Neural progenitor cell (in vitro differentiated cells): ENCODE measurements around the gene CAMK2D. TPM values are rescaled to one million over a fixed set of nuclear protein-coding genes. Genes with fewer than 3 reads are reported as not detected.

Experiments used
- DNase-seq: peaks from one replicate; pipeline ENCODE4 v3.0.0-alpha.2; 2016; ENCODE audit warnings: low spot score
- H2AFZ ChIP-seq: fragments of 200-600 bp; sonication (generic); replicated peaks from 2 replicates; pipeline ENCODE4 v1.6.1; 2016; ENCODE audit warnings: antibody characterized with exemption
- H3F3A ChIP-seq: fragments of 200-600 bp; sonication (generic); 2 replicates; pipeline ENCODE4 v1.6.1; 2016; ENCODE audit warnings: antibody characterized with exemption, low read depth
- H3K27ac ChIP-seq: fragments of 200-600 bp; sonication (generic); 2 replicates; pipeline ENCODE4 v1.5.1; 2016; ENCODE audit warnings: mild to moderate bottlenecking
- H3K27me3 ChIP-seq: fragments of 200-600 bp; sonication (generic); 2 replicates; pipeline ENCODE4 v1.6.1; 2016; ENCODE audit warnings: mild to moderate bottlenecking, moderate library complexity
- H3K36me3 ChIP-seq: fragments of 200-600 bp; sonication (generic); 2 replicates; pipeline ENCODE4 v1.5.1; 2016
- H3K4me1 ChIP-seq: fragments of 200-600 bp; sonication (generic); 2 replicates; pipeline ENCODE4 v1.6.1; 2016; ENCODE audit warnings: mixed run types
- H3K4me2 ChIP-seq: fragments of 200-600 bp; sonication (generic); 2 replicates; pipeline ENCODE4 v1.6.1; 2016
- H3K4me3 ChIP-seq: fragments of 200-600 bp; sonication (generic); 2 replicates; pipeline ENCODE4 v1.5.1; 2016
- H3K79me2 ChIP-seq: fragments of 200-600 bp; sonication (generic); 2 replicates; pipeline ENCODE4 v1.6.1; 2016; ENCODE audit warnings: low read depth
- H3K9ac ChIP-seq: fragments of 200-600 bp; sonication (generic); 2 replicates; pipeline ENCODE4 v1.6.1; 2016
- H3K9me3 ChIP-seq: fragments of 200-600 bp; sonication (generic); 2 replicates; pipeline ENCODE4 v1.5.1; 2016; ENCODE audit warnings: low read depth
- H4K20me1 ChIP-seq: fragments of 200-600 bp; sonication (generic); 2 replicates; pipeline ENCODE4 v1.6.1; 2016; ENCODE audit warnings: low read depth
- H3K27ac Mint-ChIP-seq: 3 replicates; pipeline ENCODE4 v1.8.0; 2021; ENCODE audit warnings: mixed read lengths
- H3K27me3 Mint-ChIP-seq: 2 replicates; pipeline ENCODE4 v1.8.0; 2022; ENCODE audit warnings: low read depth, mild to moderate bottlenecking, inconsistent platforms, moderate library complexity, mixed read lengths; ENCODE audit not compliant: insufficient read depth
- H3K36me3 Mint-ChIP-seq: 3 replicates; pipeline ENCODE4 v1.8.0; 2021; ENCODE audit warnings: mixed read lengths
- H3K4me1 Mint-ChIP-seq: 3 replicates; pipeline ENCODE4 v1.8.0; 2021; ENCODE audit warnings: mixed read lengths
- H3K4me3 Mint-ChIP-seq: 3 replicates; pipeline ENCODE4 v1.8.0; 2021; ENCODE audit warnings: mild to moderate bottlenecking, moderate library complexity, mixed read lengths
- H3K9me3 Mint-ChIP-seq: 3 replicates; pipeline ENCODE4 v1.8.0; 2020; ENCODE audit warnings: mixed read lengths
- EZH2 ChIP-seq: fragments of 200-600 bp; sonication (generic); IDR thresholded peaks from 2 replicates; pipeline ENCODE4 v1.6.1; 2017; ENCODE audit warnings: antibody characterized with exemption, mild to moderate bottlenecking, moderate library complexity
- EZH2phosphoT487 ChIP-seq: fragments of 200-600 bp; sonication (generic); IDR thresholded peaks from 2 replicates; pipeline ENCODE4 v1.6.1; 2017; ENCODE audit warnings: antibody characterized with exemption
- total RNA-seq: library from RNA; depleted of rRNA; stranded (reverse); fragments of >200 nt; gene quantifications from 2 replicates; pipeline ENCODE4 v1.2.3, GENCODE V29; 2015; ENCODE audit warnings: low replicate concordance
- TF ChIP-seq, protein P1 (sequence below): fragments of 200-600 bp; sonication (generic); IDR thresholded peaks from 2 replicates; pipeline ENCODE4 v1.5.1; 2017; ENCODE audit warnings: antibody characterized with exemption, mild to moderate bottlenecking

CAMK2D gene
- total RNA-seq, 1 donor from 2014 or later = 33.2 TPM

DNA sequence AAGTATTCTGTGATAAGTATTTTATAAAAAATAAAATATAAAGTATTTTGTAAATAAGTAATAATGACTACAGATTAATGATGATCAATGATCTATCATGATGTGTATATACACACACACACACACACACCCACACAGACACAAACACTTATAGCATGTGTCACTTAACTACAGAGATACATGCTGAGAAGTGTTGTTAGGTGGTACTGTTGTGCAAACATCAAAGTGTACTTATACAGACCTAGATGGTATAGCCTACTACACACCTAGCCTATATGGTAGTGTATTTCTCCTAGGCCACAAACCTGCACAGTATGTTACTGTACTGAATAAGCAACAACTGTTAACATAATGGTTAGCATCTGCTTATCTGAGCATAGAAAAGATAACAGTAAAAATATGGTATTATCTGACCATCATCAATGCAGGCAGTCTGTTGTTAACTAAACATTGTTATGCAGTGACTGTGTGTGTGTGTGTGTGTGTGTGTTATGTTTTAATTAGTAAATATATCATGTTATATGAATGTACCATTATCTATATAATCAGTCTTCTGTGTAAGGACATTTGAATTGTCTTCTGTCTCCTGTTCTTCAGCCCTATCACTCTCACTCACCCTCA lies 138.2 kb downstream of the CAMK2D start:
- Histone ChIP-seq H3K9ac (no peak overlapping the region), H2AFZ (no peak overlapping the region), H4K20me1 (no peaks in the 10 kb centered on the region), H3K79me2 (no peaks in the 10 kb centered on the region), H3K27ac (no peak overlapping the region), H3K4me3 (no peak overlapping the region), H3K9me3 (no peaks in the 10 kb centered on the region), H3K36me3 (no peaks in the 10 kb centered on the region), H3K27me3 (no peaks in the 10 kb centered on the region), H3K4me2 (no peak overlapping the region), H3F3A (no peaks in the 10 kb centered on the region), H3K4me1 (no peaks in the 10 kb centered on the region)
- Mint-ChIP-seq H3K9me3 (no peaks in the 10 kb centered on the region), H3K4me3 (no peak overlapping the region), H3K36me3 (peaks cover 2% of the 10 kb centered on the region), H3K27ac (no peak overlapping the region), H3K4me1 (no peaks in the 10 kb centered on the region), H3K27me3 (no peaks in the 10 kb centered on the region)
- no peak for TF ChIP-seq EZH2phosphoT487
- TF ChIP-seq, protein P1, sequence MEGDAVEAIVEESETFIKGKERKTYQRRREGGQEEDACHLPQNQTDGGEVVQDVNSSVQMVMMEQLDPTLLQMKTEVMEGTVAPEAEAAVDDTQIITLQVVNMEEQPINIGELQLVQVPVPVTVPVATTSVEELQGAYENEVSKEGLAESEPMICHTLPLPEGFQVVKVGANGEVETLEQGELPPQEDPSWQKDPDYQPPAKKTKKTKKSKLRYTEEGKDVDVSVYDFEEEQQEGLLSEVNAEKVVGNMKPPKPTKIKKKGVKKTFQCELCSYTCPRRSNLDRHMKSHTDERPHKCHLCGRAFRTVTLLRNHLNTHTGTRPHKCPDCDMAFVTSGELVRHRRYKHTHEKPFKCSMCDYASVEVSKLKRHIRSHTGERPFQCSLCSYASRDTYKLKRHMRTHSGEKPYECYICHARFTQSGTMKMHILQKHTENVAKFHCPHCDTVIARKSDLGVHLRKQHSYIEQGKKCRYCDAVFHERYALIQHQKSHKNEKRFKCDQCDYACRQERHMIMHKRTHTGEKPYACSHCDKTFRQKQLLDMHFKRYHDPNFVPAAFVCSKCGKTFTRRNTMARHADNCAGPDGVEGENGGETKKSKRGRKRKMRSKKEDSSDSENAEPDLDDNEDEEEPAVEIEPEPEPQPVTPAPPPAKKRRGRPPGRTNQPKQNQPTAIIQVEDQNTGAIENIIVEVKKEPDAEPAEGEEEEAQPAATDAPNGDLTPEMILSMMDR = no peak
- TF ChIP-seq EZH2 = no peak
- DNase-seq = no peak

DNA sequence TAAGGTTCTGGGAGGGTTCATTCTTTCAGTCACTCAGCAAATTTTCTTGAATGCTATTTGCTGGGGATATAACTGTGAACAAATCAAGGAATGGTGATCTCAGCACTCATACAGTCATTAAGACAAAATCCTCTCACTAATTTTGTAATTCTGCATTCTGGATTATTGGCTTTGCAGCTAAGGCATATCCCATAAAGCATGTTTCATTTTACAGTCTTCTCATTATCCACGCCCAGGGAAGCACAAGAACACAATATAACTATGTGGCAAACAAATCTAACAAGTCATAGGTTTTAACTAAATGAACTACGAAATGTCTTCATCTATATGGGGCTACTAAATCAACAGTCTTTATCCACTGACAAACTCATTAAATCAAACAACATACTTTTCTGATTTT lies 139.9 kb downstream of the CAMK2D start:
- Histone ChIP-seq H3K27ac (no peak overlapping the region), H3K9me3 (no peaks in the 10 kb centered on the region), H3K27me3 (no peaks in the 10 kb centered on the region), H3K4me2 (no peak overlapping the region), H3F3A (no peaks in the 10 kb centered on the region), H3K9ac (no peak overlapping the region), H3K36me3 (no peaks in the 10 kb centered on the region), H3K4me3 (no peak overlapping the region), H3K79me2 (no peaks in the 10 kb centered on the region), H2AFZ (no peak overlapping the region), H4K20me1 (no peaks in the 10 kb centered on the region), H3K4me1 (no peaks in the 10 kb centered on the region)
- DNase-seq = no peak
- TF ChIP-seq, protein P1 = no peak
- TF ChIP-seq EZH2phosphoT487 (no peak), EZH2 (no peak)
- no peaks in the 10 kb centered on the region for H3K4me1 Mint-ChIP-seq
- H3K9me3 Mint-ChIP-seq = no peaks in the 10 kb centered on the region
- H3K27me3 Mint-ChIP-seq = no peaks in the 10 kb centered on the region
- no peak overlapping the region for H3K4me3 Mint-ChIP-seq
- H3K36me3 Mint-ChIP-seq = peaks cover 2% of the 10 kb centered on the region
- no peak overlapping the region for H3K27ac Mint-ChIP-seq

DNA sequence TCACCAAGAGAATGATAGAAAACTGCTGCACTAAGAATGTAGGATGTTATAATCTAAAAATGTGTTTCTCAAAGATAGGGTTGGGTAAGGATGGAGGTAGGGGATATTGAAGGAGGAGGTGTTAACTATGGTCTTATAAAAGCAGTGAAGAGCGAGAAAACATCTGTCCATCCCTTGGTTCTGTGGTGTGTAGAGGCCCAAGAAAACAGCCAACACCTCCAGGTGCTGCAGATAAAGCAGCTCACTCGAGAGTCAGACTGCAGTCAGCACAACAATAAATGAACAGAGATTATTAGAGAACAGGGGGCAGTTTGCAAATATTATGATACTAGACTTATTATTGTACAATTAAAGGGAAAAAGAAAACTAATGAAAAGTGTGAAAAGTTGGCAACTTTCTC lies 141.5 kb downstream of the CAMK2D start:
- no peak overlapping the region for H3K27ac Mint-ChIP-seq
- H3K9me3 Mint-ChIP-seq = no peaks in the 10 kb centered on the region
- Histone ChIP-seq H4K20me1 (no peaks in the 10 kb centered on the region), H3K36me3 (no peaks in the 10 kb centered on the region), H3K4me3 (no peak overlapping the region), H2AFZ (no peak overlapping the region), H3K9me3 (no peaks in the 10 kb centered on the region), H3K9ac (no peak overlapping the region), H3K4me2 (no peak overlapping the region), H3K4me1 (no peaks in the 10 kb centered on the region), H3K27ac (no peak overlapping the region), H3K27me3 (no peaks in the 10 kb centered on the region), H3K79me2 (no peaks in the 10 kb centered on the region), H3F3A (no peaks in the 10 kb centered on the region)
- H3K4me1 Mint-ChIP-seq = no peaks in the 10 kb centered on the region
- DNase-seq = no peak
- no peaks in the 10 kb centered on the region for H3K27me3 Mint-ChIP-seq
- peaks cover 2% of the 10 kb centered on the region for H3K36me3 Mint-ChIP-seq
- H3K4me3 Mint-ChIP-seq = no peak overlapping the region
- no peak for TF ChIP-seq EZH2
- TF ChIP-seq, protein P1 = no peak
- no peak for TF ChIP-seq EZH2phosphoT487
